A673 (cell line): Measurements from ENCODE around the gene FRMPD1. TPM values are rescaled to one million over a fixed set of nuclear protein-coding genes. Genes with fewer than 3 reads are reported as not detected.

Source experiments
- BruUV-seq: library from RNA; stranded (reverse); fragments of 400-500 nt; replicated peaks from 2 replicates; lab custom pipeline; 2021; lab: Mats Ljungman, UMichigan
- CTCF ChIA-PET: fragments of 300-600 bp; sonication (Branson Sonifier 250); formaldehyde crosslinking; loops from one replicate; lab custom pipeline; 2022; ENCODE audit warnings: antibody characterized with exemption; lab: Charles Lee
- POLR2A ChIA-PET: fragments of 300-600 bp; sonication (Branson Sonifier 250); formaldehyde crosslinking; loops from one replicate; lab custom pipeline; 2022; ENCODE audit warnings: antibody characterized with exemption; ENCODE audit not compliant: low non-redundant PET; lab: Charles Lee
- DNase-seq: peaks from one replicate; pipeline ENCODE4 v3.0.0-alpha.2; 2015; ENCODE audit warnings: low spot score
- H3K27ac ChIP-seq: fragments of 200-600 bp; sonication (generic); 2 replicates; pipeline ENCODE4 v1.5.1; 2016; ENCODE audit warnings: mixed run types, low read depth, mild to moderate bottlenecking, mixed read lengths, antibody characterized with exemption, low read length; ENCODE audit not compliant: poor library complexity, severe bottlenecking
- H3K27me3 ChIP-seq: fragments of 200-600 bp; sonication (generic); replicated peaks from 2 replicates; pipeline ENCODE4 v1.6.1; 2017; ENCODE audit warnings: mixed run types, low read depth, mild to moderate bottlenecking, mixed read lengths, antibody characterized with exemption, low read length; ENCODE audit not compliant: insufficient read depth, poor library complexity
- H3K36me3 ChIP-seq: fragments of 200-600 bp; sonication (generic); 2 replicates; pipeline ENCODE4 v1.6.1; 2016; ENCODE audit warnings: mixed run types, mild to moderate bottlenecking, mixed read lengths, antibody characterized with exemption, low read length; ENCODE audit not compliant: insufficient read depth, poor library complexity, severe bottlenecking
- H3K4me1 ChIP-seq: fragments of 200-600 bp; sonication (generic); 2 replicates; pipeline ENCODE4 v1.6.1; 2017; ENCODE audit warnings: mixed run types, mild to moderate bottlenecking, mixed read lengths, antibody characterized with exemption, low read length; ENCODE audit not compliant: insufficient read depth, poor library complexity, severe bottlenecking
- H3K4me3 ChIP-seq: fragments of 200-600 bp; sonication (generic); 2 replicates; pipeline ENCODE4 v1.5.1; 2016; ENCODE audit warnings: low read depth, mixed run types, mild to moderate bottlenecking, mixed read lengths, low read length; ENCODE audit not compliant: poor library complexity, severe bottlenecking
- H3K9me3 ChIP-seq: fragments of 200-600 bp; sonication (generic); 2 replicates; pipeline ENCODE4 v1.6.1; 2016; ENCODE audit warnings: mixed run types, low read depth, mild to moderate bottlenecking, mixed read lengths, antibody characterized with exemption, low read length; ENCODE audit not compliant: poor library complexity, severe bottlenecking
- CTCF ChIP-seq: fragments of 300-800, 200-600 bp; sonication (generic); conservative IDR thresholded peaks from 2 replicates; pipeline ENCODE4 v1.5.1; 2017; ENCODE audit warnings: low read depth, mild to moderate bottlenecking, antibody characterized with exemption, low read length, moderate library complexity, mixed read lengths
- EZH2 ChIP-seq: fragments of 200-600 bp; sonication (generic); IDR thresholded peaks from 2 replicates; pipeline ENCODE4 v1.6.1; 2017; ENCODE audit warnings: borderline replicate concordance, low read depth, mild to moderate bottlenecking, mixed read lengths, antibody characterized with exemption, low read length; ENCODE audit not compliant: poor library complexity, severe bottlenecking
- intact Hi-C: fragments of 100-400 bp; cut with micrococcal nuclease; formaldehyde crosslinking; loops from one replicate; pipeline ENCODE4 v1.10.0; 2022; ENCODE audit not compliant: unreplicated experiment
- total RNA-seq: library from RNA; stranded (reverse); gene quantifications from 2 replicates; pipeline ENCODE4 v1.2.3, GENCODE V29; 2021

FRMPD1 gene
- total RNA-seq, 1 experiment from 2014 or later = not detected

GRCh38 chr9:37753489-37754190, 102.9 kb downstream of the FRMPD1 start, which contains the start of gene TRMT10B:
TRMT10B (plus strand) TSS chr9:37753805; CDS start chr9:37761932, 8,127 bp downstream.
- intact Hi-C loops = no loop called here
- Histone ChIP-seq H3K27ac (peak within 1 kb of the TSS; percentile 53), H3K9me3 (no peaks in the 10 kb centered on the region), H3K36me3 (no peaks in the 10 kb centered on the region), H3K27me3 (no peaks in the 10 kb centered on the region), H3K4me3 (peak within 1 kb of the TSS; percentile 60), H3K4me1 (no peaks in the 10 kb centered on the region)
- BruUV-seq = TSS peak; percentile 86
- POLR2A ChIA-PET = no interaction called here
- DNase-seq = peak; percentile 84
- CTCF ChIA-PET = no interaction called here
- TF ChIP-seq CTCF = no peak
- no peak for TF ChIP-seq EZH2

GRCh38 chr9:37758747-37759146, 108.0 kb downstream of the FRMPD1 start:
- CTCF ChIA-PET = no interaction called here
- intact Hi-C loops = no loop called here
- Histone ChIP-seq H3K36me3 (no peaks in the 10 kb centered on the region), H3K27me3 (no peaks in the 10 kb centered on the region), H3K4me1 (no peaks in the 10 kb centered on the region), H3K4me3 (no peak overlapping the region), H3K27ac (no peak overlapping the region), H3K9me3 (no peaks in the 10 kb centered on the region)
- no TSS peak for BruUV-seq
- POLR2A ChIA-PET = no interaction called here
- no peak for DNase-seq
- TF ChIP-seq EZH2 = no peak
- no peak for TF ChIP-seq CTCF

- Histone ChIP-seq H3K9me3 (no peaks in the 10 kb centered on the region), H3K4me3 (no peak overlapping the region), H3K4me1 (no peaks in the 10 kb centered on the region), H3K27ac (no peak overlapping the region), H3K36me3 (no peaks in the 10 kb centered on the region), H3K27me3 (no peaks in the 10 kb centered on the region)
- BruUV-seq = no TSS peak
- intact Hi-C loops = no loop called here
- DNase-seq = no peak
- POLR2A ChIA-PET = no interaction called here
- CTCF ChIA-PET = no interaction called here
- TF ChIP-seq EZH2 (no peak), CTCF (no peak)
Measured at GRCh38 chr9:37760416-37761161, 109.8 kb downstream of the FRMPD1 start.
